Endometrium (tissue), 2 donors: Measurements from ENCODE around the gene CHST11.

Source experiments
- FAIRE-seq: peaks from 2 replicates; lab custom pipeline; 2012; peaks lifted over from hg19 to GRCh38; lab: Jason Lieb, UNC
- donor health status: control.
- donor health status: control.

The CHST11 gene

GRCh38 chr12:104586351-104586919, 129.7 kb downstream of the CHST11 start:
- no peak for FAIRE-seq

- no peak for FAIRE-seq
Observed at GRCh38 chr12:104588047-104588920, 131.5 kb downstream of the CHST11 start.

- FAIRE-seq: no peak
Observed at GRCh38 chr12:104588921-104589590, 132.3 kb downstream of the CHST11 start.

DNA sequence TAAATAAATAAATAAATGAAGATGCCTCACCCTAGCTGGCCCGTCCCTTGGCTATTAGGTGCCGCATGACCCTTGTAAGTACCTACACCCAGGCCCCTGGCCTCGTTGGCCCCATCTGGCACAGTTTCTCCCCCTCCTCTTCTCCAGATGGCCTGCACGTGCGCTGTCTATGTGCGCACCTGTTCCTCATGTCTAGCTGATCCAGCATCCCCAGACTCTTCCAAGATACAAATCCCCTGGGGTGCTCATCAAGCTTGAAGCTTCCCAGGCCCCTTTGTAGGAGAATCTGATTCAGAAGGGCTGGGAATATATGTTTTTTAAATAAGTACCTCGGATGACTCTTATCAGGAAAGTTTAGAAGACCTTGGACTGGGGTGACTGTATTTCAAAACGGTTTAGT, 133.3 kb downstream of the CHST11 start:
- no peak for FAIRE-seq

GRCh38 chr12:104591257-104591885, 134.6 kb downstream of the CHST11 start:
- FAIRE-seq: no peak

DNA sequence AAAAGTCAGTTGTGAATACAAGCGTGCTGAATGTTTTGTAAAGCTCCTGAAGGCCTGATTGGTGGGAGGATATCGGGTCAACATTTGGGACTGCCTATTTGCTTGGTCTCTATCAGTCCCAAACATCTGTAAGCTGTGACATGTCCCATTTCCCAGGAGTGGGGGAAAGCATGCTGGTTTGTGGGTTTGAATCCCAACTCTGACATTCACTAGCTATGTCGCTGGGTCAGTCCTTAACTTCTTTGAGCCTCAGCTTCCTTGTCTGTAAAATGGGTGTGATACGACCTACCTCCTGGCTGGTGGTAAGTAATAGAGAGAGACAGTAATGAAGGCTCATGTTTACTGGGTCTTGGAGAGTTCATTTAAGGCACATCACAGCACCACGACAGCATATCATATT, 136.7 kb downstream of the CHST11 start:
- FAIRE-seq: no peak

GRCh38 chr12:104596134-104596799, 139.5 kb downstream of the CHST11 start:
- no peak for FAIRE-seq

DNA sequence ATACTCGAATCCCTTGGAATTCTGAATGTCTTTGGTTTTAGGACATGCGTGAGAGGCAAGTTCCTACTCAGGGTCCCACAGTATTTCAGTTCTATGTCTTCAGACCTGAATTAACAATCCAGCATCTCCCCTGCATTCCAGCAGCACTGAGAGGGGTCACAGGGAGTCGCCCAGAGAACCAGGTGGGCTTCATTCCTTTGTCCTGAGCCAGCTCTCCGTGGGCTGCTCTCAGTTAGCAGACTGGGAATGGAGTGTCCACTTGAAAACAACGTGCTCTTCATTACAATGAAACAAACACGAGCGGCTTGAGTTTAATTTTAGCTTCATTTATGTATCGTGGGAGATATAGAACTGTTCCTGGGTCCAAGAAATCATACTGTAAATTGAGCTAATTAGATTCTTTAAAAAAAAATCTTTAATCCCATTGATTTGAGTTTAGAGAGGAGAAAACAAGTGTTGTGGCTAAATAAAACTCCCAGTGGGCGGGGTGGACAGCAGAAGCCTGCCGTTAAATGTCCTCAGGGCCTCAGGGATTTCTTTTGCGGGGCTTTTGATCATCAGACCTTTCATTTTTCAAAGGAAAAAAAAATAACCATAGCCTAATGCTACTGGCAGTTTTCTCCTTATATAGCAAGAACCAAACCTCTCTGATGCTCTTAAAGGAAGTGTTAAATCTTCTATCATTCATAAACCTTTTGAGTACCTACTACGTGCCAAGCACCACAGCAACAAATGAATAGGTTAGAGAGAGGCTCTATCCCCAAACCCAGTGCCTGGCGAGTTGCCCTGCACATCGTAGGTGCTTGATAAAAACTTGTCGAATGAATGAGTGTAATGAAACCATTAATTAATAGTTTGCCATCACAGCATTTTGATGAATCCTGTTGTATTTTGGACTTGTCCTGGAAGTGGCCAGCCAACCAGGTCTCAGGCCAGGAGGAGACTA, 140.4 kb downstream of the CHST11 start:
- FAIRE-seq: no peak

DNA sequence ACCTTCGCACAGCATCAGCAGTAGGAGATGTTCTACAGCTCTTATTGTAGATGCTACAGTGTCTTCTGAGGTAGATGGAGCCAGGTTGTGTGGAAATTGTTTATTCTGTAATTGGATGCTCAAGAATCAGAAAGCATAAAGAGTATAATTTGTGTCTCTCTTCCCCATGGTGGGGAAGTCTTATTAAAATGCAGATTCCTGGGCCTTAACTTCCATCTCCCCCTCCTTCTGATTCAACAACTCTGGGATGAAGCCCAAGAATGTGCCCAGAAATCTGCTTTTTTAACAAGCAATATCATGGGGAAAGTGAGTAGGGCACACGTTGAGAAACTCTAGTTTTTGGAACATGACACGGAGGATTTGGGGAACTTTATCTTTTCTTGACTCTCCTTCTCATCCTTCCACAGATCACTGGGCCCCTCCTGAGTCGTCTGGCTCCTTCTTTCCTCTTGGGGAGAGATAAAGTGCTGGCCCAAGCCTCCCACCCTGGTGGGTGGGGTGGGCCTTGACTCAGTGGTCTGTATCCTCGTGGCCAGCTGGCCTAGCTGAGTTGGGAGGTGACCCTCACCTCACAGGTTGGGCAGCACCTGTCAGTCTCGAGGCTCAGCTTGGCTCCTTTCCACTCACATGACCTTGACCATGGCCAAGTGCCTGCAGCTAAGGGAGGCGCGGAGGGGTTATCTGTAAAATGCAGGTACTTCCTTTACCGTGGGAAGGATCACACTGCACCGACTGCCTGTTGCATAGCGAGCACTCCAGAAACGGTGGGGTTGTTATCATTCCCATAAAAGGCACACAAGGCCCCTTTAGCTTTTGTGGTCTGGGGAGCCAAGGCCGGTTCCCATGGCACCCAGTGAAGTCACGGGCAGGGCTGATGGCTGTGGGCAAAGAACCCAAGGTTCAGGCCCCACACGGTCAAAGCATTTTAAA, 141.9 kb downstream of the CHST11 start:
- no peak for FAIRE-seq

DNA sequence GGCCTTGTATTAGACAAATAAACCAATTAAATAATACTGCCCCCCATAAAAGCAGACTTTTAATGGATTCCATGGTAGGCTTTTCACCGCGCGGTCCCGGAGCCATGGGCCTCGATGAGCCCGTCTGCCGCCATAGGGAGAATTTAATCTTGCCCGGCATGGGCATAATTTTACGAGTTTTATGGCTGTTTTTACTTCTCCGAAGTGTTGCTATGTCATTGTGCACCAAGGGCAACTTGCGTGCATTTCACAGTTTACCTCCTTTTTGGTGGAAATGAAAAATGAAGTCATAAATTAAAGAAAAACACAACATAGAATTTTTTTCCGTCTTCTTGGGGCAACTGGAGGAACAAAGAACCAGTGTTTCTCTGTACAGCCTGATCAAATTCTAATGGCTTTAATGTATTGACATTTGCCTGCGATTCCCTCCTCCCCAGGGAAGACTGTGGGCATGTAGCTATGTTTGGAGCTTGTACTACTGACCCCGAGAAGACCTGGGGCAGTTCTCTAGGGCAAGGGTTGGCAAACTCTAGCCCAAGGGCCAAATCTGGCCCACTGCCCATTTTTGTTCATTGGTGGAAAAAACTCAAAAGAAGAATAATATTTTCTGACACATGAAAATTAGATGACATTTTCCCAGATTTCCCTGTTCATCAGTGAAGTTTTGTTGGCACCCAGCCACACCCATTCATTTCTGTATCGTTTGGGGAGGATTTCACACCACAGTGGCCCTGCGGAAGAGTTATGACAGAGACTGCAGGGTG, 142.7 kb downstream of the CHST11 start:
- FAIRE-seq: no peak

DNA sequence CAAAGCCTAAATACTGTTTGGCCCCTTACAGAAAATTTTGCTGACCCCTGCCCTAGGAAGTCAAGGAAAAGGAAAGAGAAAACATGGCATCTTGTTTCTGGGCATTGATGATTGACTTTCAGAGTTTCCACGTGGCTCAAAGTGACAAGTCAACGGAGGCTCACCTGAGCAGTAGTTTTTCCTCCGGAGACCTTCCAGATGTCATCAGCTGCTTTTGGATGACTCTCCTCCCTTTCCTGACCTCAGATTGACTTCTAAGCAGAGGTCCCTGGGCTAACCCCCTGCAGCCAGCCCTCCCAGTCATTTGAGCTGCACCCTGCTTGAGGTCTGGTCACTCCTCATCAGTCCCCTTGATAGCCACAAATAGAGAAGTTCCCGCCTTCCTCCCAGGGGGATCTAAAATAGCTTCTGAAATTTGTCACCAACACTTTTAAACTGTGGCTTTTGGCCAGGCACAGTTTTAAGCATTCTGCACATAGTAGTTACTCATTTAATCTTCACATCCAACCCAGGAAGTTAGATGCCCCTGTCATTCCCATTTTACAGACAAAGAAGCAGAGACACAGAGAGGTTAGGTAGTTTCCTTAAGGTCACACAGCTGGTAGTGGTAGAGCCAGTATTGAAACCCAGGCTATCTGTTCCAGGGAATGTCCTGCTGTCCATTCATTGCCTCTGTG, 143.4 kb downstream of the CHST11 start:
- FAIRE-seq: no peak

GRCh38 chr12:104600790-104601739, 144.3 kb downstream of the CHST11 start:
- no peak for FAIRE-seq

GRCh38 chr12:104602406-104602805, 145.7 kb downstream of the CHST11 start:
- FAIRE-seq: no peak

GRCh38 chr12:104602896-104603295, 146.1 kb downstream of the CHST11 start:
- FAIRE-seq: no peak

- FAIRE-seq: no peak
Observed at GRCh38 chr12:104603545-104603973, 146.8 kb downstream of the CHST11 start.

DNA sequence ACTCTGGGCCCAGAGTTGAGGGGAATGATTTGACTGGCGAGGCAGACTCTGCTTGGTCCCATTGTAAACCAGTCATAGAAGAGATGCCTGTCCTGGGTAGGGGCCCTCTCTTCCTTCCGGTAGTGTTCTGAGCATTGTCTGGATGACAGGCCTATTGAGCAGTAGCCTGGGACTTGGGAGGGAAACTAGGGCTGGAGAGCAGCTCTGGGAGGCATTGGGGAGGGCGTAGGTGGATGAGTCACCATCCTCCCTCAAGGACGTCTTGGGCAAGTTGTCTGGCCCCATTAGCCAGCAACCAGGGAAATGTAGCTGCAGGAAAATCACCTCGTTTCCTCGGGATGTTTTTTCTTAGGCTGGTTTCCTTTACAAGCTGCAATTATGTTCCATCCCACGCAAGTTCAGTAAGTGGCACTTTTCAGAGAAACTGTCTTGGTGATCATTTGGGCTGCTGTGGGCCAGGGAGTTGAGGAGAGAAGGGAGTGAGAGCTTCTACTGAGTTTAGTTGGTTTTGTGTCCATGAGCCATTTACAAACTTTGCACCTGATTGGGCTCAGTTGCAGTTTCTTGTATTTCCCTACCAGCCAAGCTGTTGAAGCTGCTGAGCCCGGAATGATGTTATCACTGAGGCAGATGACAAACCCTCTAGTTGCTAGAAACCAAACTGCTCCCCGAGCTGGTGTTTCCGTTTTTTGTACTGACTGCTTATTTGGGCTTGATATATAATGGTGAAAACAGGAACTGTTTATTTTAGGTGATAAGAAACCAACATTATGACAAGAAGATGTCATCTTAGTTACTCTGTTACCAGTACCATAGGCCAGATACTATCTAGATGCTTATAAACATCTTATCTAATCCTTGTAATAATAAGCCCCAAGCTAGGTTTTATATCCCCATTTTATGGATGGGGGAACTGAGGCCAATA, 147.6 kb downstream of the CHST11 start:
- FAIRE-seq: no peak
